Activated T-cell treated with anti-CD3 and anti-CD28 coated beads, Interleukin-2, amount 50 U/mL, for 24 hours (primary cell): ENCODE results near the gene OVCA2.

Source experiments
- DNase-seq: peaks from one replicate; pipeline ENCODE4 v3.0.0-alpha.2; 2020
- H3K27ac Mint-ChIP-seq: 2 replicates; pipeline ENCODE4 v1.8.0; 2020; ENCODE audit warnings: mild to moderate bottlenecking, mixed read lengths
- H3K27me3 Mint-ChIP-seq: 2 replicates; pipeline ENCODE4 v1.8.0; 2020; ENCODE audit warnings: mixed read lengths
- H3K36me3 Mint-ChIP-seq: 2 replicates; pipeline ENCODE4 v1.8.0; 2020; ENCODE audit warnings: low read depth, mixed read lengths
- H3K4me1 Mint-ChIP-seq: 2 replicates; pipeline ENCODE4 v1.8.0; 2020; ENCODE audit warnings: low read depth, mixed read lengths
- H3K4me3 Mint-ChIP-seq: 2 replicates; pipeline ENCODE4 v1.8.0; 2020; ENCODE audit warnings: mild to moderate bottlenecking, moderate library complexity, mixed read lengths
- H3K9me3 Mint-ChIP-seq: 2 replicates; pipeline ENCODE4 v1.8.0; 2020; ENCODE audit warnings: mixed read lengths

The OVCA2 gene

DNA sequence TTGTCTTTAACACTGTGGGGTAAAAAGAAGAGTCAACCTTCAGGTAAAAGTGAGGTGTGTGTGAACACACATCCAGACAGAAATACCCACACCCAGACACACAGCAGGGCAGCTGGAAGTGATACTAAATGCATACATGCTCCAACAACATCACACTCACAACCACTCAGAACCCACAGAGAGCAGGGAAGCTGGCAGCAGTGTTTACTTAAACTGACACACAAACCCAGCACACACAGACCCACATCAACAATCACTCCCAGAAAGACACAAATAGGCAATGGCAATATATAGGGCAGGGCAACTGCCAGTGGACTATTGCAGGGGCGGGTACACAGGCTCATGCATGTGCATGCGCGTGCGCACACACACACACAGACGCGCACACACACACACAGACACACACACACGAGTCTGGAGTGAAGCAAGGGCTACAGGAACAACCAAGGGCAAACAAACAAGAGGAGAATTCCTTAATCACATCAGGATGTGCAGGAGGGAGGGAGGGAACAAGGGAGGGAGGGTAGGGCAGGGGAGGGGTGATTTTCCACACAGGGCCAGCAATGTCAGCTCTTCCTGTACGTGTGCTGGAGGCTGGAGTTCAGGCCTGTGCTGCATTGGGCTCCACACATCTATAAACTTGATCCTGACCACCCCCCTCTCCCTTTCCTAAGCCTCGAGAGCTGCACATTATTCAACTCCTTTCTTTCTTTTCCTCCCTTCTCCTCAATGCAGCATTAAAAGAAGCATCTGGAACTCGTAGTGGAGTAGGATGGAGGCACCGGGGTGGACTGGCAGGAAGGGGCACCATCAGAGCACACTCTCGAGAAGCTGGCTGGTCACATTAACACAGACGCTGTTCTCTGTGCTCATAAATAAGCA is 43.2 kb downstream of the OVCA2 start:
- Mint-ChIP-seq H3K27ac (no peak overlapping the region), H3K36me3 (peaks cover 71% of the 10 kb centered on the region), H3K27me3 (no peaks in the 10 kb centered on the region), H3K4me1 (peaks cover 78% of the 10 kb centered on the region), H3K9me3 (no peaks in the 10 kb centered on the region), H3K4me3 (no peak overlapping the region)
- DNase-seq = no peak

DNA sequence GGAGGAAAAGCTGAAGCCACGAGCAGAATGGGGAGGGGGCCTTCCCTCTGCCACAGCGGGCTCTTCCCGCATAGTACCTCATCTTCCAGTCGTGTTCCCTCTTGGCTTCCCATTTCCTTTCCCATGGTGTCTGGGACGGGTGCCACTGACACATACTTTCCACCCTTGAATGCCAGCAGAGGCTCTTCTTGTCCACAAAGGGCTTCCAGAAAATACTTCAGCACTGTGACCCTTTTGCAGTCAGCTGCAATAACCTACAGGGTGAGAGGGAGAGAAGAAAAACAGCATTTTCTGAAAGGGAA is 43.8 kb downstream of the OVCA2 start:
- peaks cover 69% of the 10 kb centered on the region for H3K36me3 Mint-ChIP-seq
- no peak for DNase-seq
- no peaks in the 10 kb centered on the region for H3K27me3 Mint-ChIP-seq

DNA sequence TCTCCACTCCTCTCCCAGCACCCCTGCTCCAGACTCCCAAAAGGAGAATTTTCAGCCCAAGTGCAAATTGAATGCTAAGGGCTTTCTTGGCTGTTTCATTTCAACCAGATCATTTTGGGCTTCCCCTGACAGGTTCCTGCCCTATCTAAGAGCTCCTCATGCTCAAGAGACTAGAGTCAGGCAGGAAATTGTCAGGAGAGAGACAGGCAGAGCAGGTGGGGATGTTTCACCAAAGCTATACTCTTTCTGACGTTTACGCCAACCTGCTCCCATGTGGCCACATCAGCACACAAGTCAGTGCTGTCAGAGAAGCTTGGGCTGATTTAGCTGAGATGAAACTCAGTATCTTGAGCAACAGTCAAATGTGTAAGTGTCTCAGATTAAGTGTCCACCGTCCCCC is 44.5 kb downstream of the OVCA2 start:
- Mint-ChIP-seq H3K27ac (peak overlapping the region; percentile 76), H3K9me3 (no peaks in the 10 kb centered on the region), H3K4me1 (peaks cover 90% of the 10 kb centered on the region), H3K36me3 (peaks cover 66% of the 10 kb centered on the region), H3K4me3 (no peak overlapping the region), H3K27me3 (no peaks in the 10 kb centered on the region)
- no peak for DNase-seq

More for the DNA sequence above, 43.8 kb downstream of the OVCA2 start:
- Mint-ChIP-seq H3K4me3 (no peak overlapping the region), H3K9me3 (no peaks in the 10 kb centered on the region), H3K4me1 (peaks cover 84% of the 10 kb centered on the region), H3K27ac (no peak overlapping the region)

DNA sequence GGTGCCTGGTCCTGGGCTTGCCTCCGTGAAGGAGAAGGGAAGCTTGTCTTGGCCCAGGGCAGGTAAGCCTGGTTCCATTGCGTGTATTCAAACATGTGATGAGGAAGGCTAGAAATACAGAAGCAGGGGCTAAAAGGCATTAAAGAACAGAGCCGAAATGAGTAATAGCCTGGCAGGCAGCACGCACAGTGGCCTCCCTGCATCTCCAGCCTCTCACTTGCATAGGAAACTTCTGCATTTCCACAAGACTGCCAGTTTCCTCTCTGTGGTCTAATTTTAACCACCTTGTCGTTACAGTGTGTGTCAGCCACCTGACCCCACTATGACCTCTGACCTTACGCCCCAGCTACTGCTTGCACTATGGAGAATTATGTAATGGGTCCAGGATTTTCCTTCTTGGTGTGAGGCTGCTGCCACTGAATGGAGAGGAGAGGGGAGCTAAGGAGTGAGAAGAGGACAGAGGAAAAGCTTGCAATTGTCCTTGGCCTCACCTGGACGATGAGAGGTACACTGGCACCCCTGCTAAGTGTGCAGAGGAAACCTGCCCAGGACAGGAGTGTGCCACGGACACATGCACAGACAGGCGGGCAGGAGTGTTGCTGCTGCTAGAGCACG is 45.9 kb downstream of the OVCA2 start:
- peaks cover 58% of the 10 kb centered on the region for H3K36me3 Mint-ChIP-seq
- peaks cover 87% of the 10 kb centered on the region for H3K4me1 Mint-ChIP-seq
- peak overlapping the region; percentile 8 for H3K4me3 Mint-ChIP-seq
- no peaks in the 10 kb centered on the region for H3K27me3 Mint-ChIP-seq
- peak; percentile 66 for DNase-seq
- H3K9me3 Mint-ChIP-seq = no peaks in the 10 kb centered on the region
- H3K27ac Mint-ChIP-seq = peak overlapping the region; percentile 76

DNA sequence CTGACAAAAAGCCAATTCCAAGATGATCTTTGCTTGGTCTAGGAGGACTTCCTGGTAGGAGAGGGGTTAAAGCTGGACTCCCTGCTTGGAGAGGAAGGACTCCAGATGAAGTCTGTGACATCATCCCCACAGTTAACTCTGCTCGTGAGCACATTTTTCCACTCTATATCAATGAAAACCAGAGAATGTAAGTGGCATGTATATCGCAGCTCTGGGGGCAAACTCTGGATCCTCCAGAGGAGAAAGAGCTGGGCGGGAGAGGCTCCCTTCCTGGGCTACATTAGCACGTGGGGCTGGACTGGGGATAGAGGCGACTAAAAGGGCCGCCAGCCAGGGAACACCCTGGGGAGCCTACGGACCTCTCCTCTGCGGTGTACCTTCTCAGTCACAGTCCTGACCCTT is 47.2 kb downstream of the OVCA2 start:
- Mint-ChIP-seq H3K36me3 (peaks cover 54% of the 10 kb centered on the region), H3K4me1 (peaks cover 81% of the 10 kb centered on the region), H3K4me3 (peak overlapping the region; percentile 84), H3K9me3 (no peaks in the 10 kb centered on the region), H3K27ac (peak overlapping the region; percentile 95), H3K27me3 (no peaks in the 10 kb centered on the region)
- peak; percentile 53 for DNase-seq

DNA sequence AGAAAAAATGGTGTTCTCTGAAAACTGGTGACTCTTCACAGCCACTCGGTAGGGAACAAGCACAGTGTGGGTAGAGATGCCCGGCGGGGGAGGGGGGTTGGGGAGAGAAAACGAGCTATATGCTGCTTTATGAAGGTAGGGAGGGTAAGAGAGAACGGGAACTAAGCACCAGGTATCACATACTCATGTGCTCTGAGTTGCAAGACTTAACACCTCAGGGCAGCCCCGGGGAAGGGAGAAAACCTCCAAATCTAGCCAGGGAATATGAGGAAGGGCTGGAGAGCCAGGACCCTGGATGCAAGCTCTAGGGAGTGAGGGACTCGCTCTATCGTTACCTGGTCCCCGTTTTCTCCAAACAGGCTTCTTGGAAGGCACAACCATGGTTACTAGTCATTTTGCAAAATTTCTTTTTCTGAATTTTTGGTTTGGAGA is 48.4 kb downstream of the OVCA2 start:
- peak overlapping the region; percentile 95 for H3K27ac Mint-ChIP-seq
- peak overlapping the region; percentile 84 for H3K4me3 Mint-ChIP-seq
- no peaks in the 10 kb centered on the region for H3K27me3 Mint-ChIP-seq
- H3K36me3 Mint-ChIP-seq = peaks cover 48% of the 10 kb centered on the region
- H3K4me1 Mint-ChIP-seq = peaks cover 72% of the 10 kb centered on the region
- no peak for DNase-seq
- no peaks in the 10 kb centered on the region for H3K9me3 Mint-ChIP-seq

DNA sequence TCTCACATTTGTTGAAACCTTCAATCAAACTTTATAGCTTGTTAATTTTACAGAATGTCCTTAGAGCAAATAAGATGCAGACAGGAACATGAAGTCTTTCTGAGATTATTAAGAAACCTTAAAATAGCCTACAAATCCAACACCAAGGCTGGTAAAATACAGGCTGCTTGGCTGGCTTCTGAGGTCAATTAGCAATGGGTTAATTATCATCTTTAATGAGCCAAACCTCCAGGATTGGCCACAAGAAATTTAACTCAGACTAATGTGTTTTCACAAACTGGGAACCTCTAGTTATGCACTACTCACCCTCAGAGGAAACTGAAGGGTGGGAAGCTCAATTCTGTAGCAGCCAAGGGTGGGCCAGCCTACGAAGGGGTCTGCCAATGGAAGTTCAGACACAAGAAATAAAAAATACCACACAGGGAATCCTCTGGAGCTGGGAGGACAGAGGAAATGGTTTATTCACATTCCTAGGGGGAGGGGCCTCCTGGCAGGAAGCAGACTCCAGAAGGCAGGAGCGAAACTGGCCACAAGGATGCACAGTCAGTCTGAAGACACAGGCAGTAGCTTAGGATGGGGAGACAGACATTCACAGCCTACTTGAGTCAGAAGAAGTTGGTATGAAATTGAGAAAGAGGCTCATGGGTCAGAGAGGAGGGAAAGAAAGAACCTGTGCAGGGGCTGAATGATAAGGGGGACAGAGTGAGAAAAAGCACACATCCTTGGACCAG is 49.1 kb downstream of the OVCA2 start:
- Mint-ChIP-seq H3K27ac (no peak overlapping the region), H3K36me3 (peaks cover 42% of the 10 kb centered on the region), H3K9me3 (no peaks in the 10 kb centered on the region), H3K27me3 (no peaks in the 10 kb centered on the region), H3K4me3 (peak overlapping the region; percentile 84), H3K4me1 (peaks cover 66% of the 10 kb centered on the region)
- DNase-seq = no peak

DNA sequence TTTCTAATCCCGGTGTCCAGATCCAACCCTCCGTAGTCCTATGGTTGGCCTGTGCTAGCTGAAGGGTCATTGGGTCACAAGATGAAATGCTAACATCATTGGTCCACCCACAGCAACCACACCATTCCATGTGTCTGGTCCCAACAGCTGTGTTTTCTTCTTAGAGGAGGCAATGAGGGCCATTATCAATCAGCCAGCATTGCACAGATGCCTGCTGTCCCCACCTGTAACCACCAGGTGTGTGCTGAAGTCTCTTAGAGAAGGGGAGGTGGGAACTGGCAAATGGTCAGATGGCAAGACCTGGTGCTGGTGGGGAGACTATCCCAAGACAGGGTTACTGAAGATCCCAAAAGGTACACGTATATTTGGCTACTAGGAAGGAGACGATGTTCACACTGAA is 50.4 kb downstream of the OVCA2 start:
- H3K27ac Mint-ChIP-seq = peak overlapping the region; percentile 5
- H3K4me3 Mint-ChIP-seq = no peak overlapping the region
- no peaks in the 10 kb centered on the region for H3K9me3 Mint-ChIP-seq
- no peaks in the 10 kb centered on the region for H3K27me3 Mint-ChIP-seq
- peaks cover 57% of the 10 kb centered on the region for H3K4me1 Mint-ChIP-seq
- peaks cover 35% of the 10 kb centered on the region for H3K36me3 Mint-ChIP-seq
- DNase-seq = no peak
